SK-N-SH (cell line): Measurements from ENCODE around the gene GHRHR. TPM values are rescaled to one million over a fixed set of nuclear protein-coding genes. Genes with fewer than 3 reads are reported as not detected.

ENCODE experiments used
- CTCF ChIA-PET: fragments of 300-600, 350-600 bp; formaldehyde crosslinking; extraction: SDS; loops from one replicate; lab custom pipeline; 2021; lab: Yijun Ruan, JAX
- POLR2A ChIA-PET: fragments of 350-600 bp; sonication (Branson Sonifier 250); formaldehyde crosslinking; extraction: SDS; loops from one replicate; lab custom pipeline; 2020; ENCODE audit warnings: antibody characterized with exemption, inconsistent platforms; lab: Yijun Ruan, JAX
- DNase-seq: peaks from one replicate; pipeline ENCODE4 v3.0.0; 2012
- H2AFZ ChIP-seq: fragments of 200-600 bp; sonication (generic); 2 replicates; pipeline ENCODE4 v1.8.1; 2016; ENCODE audit warnings: antibody characterized with exemption, mild to moderate bottlenecking, low read depth
- H3F3A ChIP-seq: fragments of 200-600 bp; sonication (generic); replicated peaks from 2 replicates; pipeline ENCODE3; 2016; ENCODE audit warnings: antibody characterized with exemption, mild to moderate bottlenecking; ENCODE audit not compliant: insufficient read depth
- H3K27ac ChIP-seq, 2 experiments: fragments of 200-500 bp in 1 of 2; fragments of 200-600 bp in 1 of 2; sonication (Bioruptor generic) in 1 of 2; sonication (generic), shearing (Covaris generic) in 1 of 2; 2 replicates each; pipeline versions ENCODE4 v1.5.1 to v1.6.1; 2014 to 2016; ENCODE audit warnings: low read depth in 2 of 2, inconsistent platforms in 1 of 2, low read length in 1 of 2, mild to moderate bottlenecking in 1 of 2, mixed read lengths in 1 of 2
- H3K27me3 ChIP-seq: fragments of 200-600 bp; sonication (generic), shearing (Covaris generic); 2 replicates; pipeline ENCODE4 v1.6.1; 2016; ENCODE audit warnings: mixed run types; ENCODE audit not compliant: insufficient read depth
- H3K36me3 ChIP-seq, 2 experiments: fragments of 200-500 bp in 1 of 2; fragments of 200-600 bp in 1 of 2; sonication (Bioruptor generic) in 1 of 2; sonication (generic) in 1 of 2; replicated peaks in 1 of 2; 2 replicates each; pipeline versions ENCODE3 to v1.5.1; 2014 to 2016; ENCODE audit warnings: low read length in 1 of 2, mild to moderate bottlenecking in 1 of 2; ENCODE audit not compliant: insufficient read depth in 2 of 2, control insufficient read depth in 1 of 2
- H3K4me1 ChIP-seq, 2 experiments: fragments of 200-500 bp in 1 of 2; fragments of 200-600 bp in 1 of 2; sonication (Bioruptor generic) in 1 of 2; sonication (generic), shearing (Covaris generic) in 1 of 2; 2 replicates each; pipeline versions ENCODE4 v1.5.1 to v1.6.1; 2014 to 2016; ENCODE audit warnings: low read depth in 1 of 2, low read length in 1 of 2, mixed run types in 1 of 2; ENCODE audit not compliant: insufficient read depth in 2 of 2, control insufficient read depth in 1 of 2
- H3K4me2 ChIP-seq: fragments of 200-600 bp; sonication (generic), shearing (Covaris generic); 2 replicates; pipeline ENCODE4 v1.6.1; 2017; ENCODE audit warnings: mixed run types
- H3K4me3 ChIP-seq, 2 experiments: fragments of 200-500 bp in 1 of 2; fragments of 200-600 bp in 1 of 2; sonication (Bioruptor generic) in 1 of 2; sonication (generic), shearing (Covaris generic) in 1 of 2; 2 replicates each; pipeline versions ENCODE4 v1.5.1 to v1.8.1; 2014 to 2016; ENCODE audit warnings: low read depth in 2 of 2, inconsistent platforms in 1 of 2, low read length in 1 of 2, mild to moderate bottlenecking in 1 of 2, mixed read lengths in 1 of 2, moderate library complexity in 1 of 2
- H3K79me2 ChIP-seq: fragments of 200-600 bp; sonication (generic); 2 replicates; pipeline ENCODE4 v1.8.1; 2017; ENCODE audit warnings: mild to moderate bottlenecking; ENCODE audit not compliant: insufficient read depth
- H3K9ac ChIP-seq: fragments of 200-600 bp; sonication (generic); 2 replicates; pipeline ENCODE4 v1.6.1; 2017; ENCODE audit warnings: mixed run types
- H3K9me2 ChIP-seq: fragments of 200-600 bp; sonication (generic); 2 replicates; pipeline ENCODE4 v1.6.1; 2017; ENCODE audit warnings: mixed run types
- H3K9me3 ChIP-seq: fragments of 200-600 bp; sonication (generic); 2 replicates; pipeline ENCODE4 v1.6.1; 2017; ENCODE audit warnings: mixed run types, mild to moderate bottlenecking, moderate library complexity
- H4K20me1 ChIP-seq: fragments of 200-600 bp; sonication (generic); 2 replicates; pipeline ENCODE4 v1.6.1; 2017; ENCODE audit warnings: mild to moderate bottlenecking, mixed run types; ENCODE audit not compliant: insufficient read depth
- EP300 ChIP-seq, 2 experiments: IDR thresholded peaks; 2 replicates each; pipeline versions ENCODE4 v1.4.0 to v1.6.1; 2012; ENCODE audit warnings: borderline replicate concordance in 1 of 2, low read depth in 1 of 2, low read length in 1 of 2
- FOXJ3 ChIP-seq: sonication (generic); formaldehyde crosslinking; IDR thresholded peaks from 2 replicates; pipeline ENCODE4 v1.5.1; 2020; ENCODE audit warnings: mild to moderate bottlenecking, missing genetic modification reagents
- GATA2 ChIP-seq: sonication (generic); formaldehyde crosslinking; IDR thresholded peaks from 2 replicates; pipeline ENCODE4 v1.5.0; 2020; ENCODE audit warnings: mild to moderate bottlenecking, missing genetic modification reagents
- IRF3 ChIP-seq: fragments of 150-350 bp; IDR thresholded peaks from 2 replicates; pipeline ENCODE4 v1.6.1; 2016; ENCODE audit warnings: mild to moderate bottlenecking, low read depth, low read length
- JUND ChIP-seq: IDR thresholded peaks from 2 replicates; pipeline ENCODE4 v1.4.0; 2012
- MEF2A ChIP-seq: IDR thresholded peaks from 2 replicates; pipeline ENCODE4 v1.4.0; 2012; ENCODE audit warnings: low read depth, borderline replicate concordance
- MXI1 ChIP-seq: IDR thresholded peaks from 2 replicates; pipeline ENCODE4 v1.6.1; 2012; ENCODE audit warnings: mild to moderate bottlenecking, low read depth, low read length, improper control_type of control experiment
- NFIC ChIP-seq: IDR thresholded peaks from 2 replicates; pipeline ENCODE4 v1.4.0; 2012; ENCODE audit warnings: borderline replicate concordance
- POLR2AphosphoS5 ChIP-seq: IDR thresholded peaks from 2 replicates; pipeline ENCODE4 v1.6.1; 2012; ENCODE audit warnings: low read depth, low read length
- RAD21 ChIP-seq: IDR thresholded peaks from 2 replicates; pipeline ENCODE4 v1.6.1; 2012; ENCODE audit warnings: mild to moderate bottlenecking, low read length
- RCOR1 ChIP-seq: fragments of 150-350 bp; IDR thresholded peaks from 2 replicates; pipeline ENCODE4 v1.6.1; 2017; ENCODE audit warnings: antibody characterized with exemption, low read length
- SMC3 ChIP-seq: IDR thresholded peaks from 2 replicates; pipeline ENCODE4 v1.6.1; 2012; ENCODE audit warnings: low read depth, low read length, improper control_type of control experiment
- WGBS: methylation state at CpG from one replicate; pipeline ENCODE4 v1.1.6; 2017; ENCODE audit warnings: low lambda C conversion rate; 5-methylcytosine and 5-hydroxymethylcytosine counted together
- polyA plus RNA-seq, 3 experiments: library from polyadenylated mRNA; depleted of rRNA; stranded (reverse); fragments of >200 nt; gene quantifications; 2 replicates each; pipeline ENCODE4 v1.2.3, GENCODE V29; 2012
- TF ChIP-seq, protein P1 (sequence below): IDR thresholded peaks from 2 replicates; pipeline ENCODE4; 2012
- TF ChIP-seq, protein P2 (sequence below): fragments of 200-600 bp; sonication (generic); IDR thresholded peaks from 2 replicates; pipeline ENCODE4 v1.6.1; 2017; ENCODE audit warnings: antibody characterized with exemption, mild to moderate bottlenecking, moderate library complexity

Gene GHRHR
- polyA plus RNA-seq, 1 of the 3 experiments (the other 2 are of a cell fraction) = not detected

- Histone ChIP-seq H3K9ac (no peak overlapping the region), H3K36me3 (no peaks in the 10 kb centered on the region), H4K20me1 (no peaks in the 10 kb centered on the region), H3K9me3 (no peaks in the 10 kb centered on the region), H3K27ac (no peak overlapping the region), H3K9me2 (no peaks in the 10 kb centered on the region), H3K4me3 (no peak overlapping the region), H3K79me2 (no peaks in the 10 kb centered on the region), H3F3A (no peaks in the 10 kb centered on the region), H2AFZ (no peak overlapping the region), H3K27me3 (peaks cover 7% of the 10 kb centered on the region; the same call in 1 of the 2 replicates), H3K4me2 (no peak overlapping the region), H3K4me1 (no peaks in the 10 kb centered on the region; a peak in 1 of 4 replicates)
- POLR2A ChIA-PET = interaction anchor here (0.7 kb wide), 1 partner anchor 30 kb away, joined by 3 read pairs; no protein-coding TSS in a partner anchor
- no peak for DNase-seq
- TF ChIP-seq FOXJ3 = no peak
- TF ChIP-seq EP300 (IDR thresholded peaks at IDR 0.05; ENCODE audit: borderline replicate concordance in 1 of 2, low read depth in 1 of 2, low read length in 1 of 2) = no peak
- TF ChIP-seq, protein P1, sequence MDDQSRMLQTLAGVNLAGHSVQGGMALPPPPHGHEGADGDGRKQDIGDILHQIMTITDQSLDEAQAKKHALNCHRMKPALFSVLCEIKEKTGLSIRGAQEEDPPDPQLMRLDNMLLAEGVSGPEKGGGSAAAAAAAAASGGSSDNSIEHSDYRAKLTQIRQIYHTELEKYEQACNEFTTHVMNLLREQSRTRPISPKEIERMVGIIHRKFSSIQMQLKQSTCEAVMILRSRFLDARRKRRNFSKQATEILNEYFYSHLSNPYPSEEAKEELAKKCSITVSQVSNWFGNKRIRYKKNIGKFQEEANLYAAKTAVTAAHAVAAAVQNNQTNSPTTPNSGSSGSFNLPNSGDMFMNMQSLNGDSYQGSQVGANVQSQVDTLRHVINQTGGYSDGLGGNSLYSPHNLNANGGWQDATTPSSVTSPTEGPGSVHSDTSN = no peak
- no peak for TF ChIP-seq MXI1
- TF ChIP-seq MEF2A = no peak
- no peak for TF ChIP-seq SMC3
- TF ChIP-seq RCOR1 = no peak
- TF ChIP-seq, protein P2, sequence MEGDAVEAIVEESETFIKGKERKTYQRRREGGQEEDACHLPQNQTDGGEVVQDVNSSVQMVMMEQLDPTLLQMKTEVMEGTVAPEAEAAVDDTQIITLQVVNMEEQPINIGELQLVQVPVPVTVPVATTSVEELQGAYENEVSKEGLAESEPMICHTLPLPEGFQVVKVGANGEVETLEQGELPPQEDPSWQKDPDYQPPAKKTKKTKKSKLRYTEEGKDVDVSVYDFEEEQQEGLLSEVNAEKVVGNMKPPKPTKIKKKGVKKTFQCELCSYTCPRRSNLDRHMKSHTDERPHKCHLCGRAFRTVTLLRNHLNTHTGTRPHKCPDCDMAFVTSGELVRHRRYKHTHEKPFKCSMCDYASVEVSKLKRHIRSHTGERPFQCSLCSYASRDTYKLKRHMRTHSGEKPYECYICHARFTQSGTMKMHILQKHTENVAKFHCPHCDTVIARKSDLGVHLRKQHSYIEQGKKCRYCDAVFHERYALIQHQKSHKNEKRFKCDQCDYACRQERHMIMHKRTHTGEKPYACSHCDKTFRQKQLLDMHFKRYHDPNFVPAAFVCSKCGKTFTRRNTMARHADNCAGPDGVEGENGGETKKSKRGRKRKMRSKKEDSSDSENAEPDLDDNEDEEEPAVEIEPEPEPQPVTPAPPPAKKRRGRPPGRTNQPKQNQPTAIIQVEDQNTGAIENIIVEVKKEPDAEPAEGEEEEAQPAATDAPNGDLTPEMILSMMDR = no peak
- TF ChIP-seq RAD21 = no peak
- TF ChIP-seq JUND = no peak
- no peak for TF ChIP-seq POLR2AphosphoS5
- TF ChIP-seq NFIC = no peak
- WGBS = 29% methylated on average over 1 of the region's 1 CpG
- CTCF ChIA-PET = interaction anchor here (0.5 to 6.6 kb wide), 4 partner anchors 12 to 103 kb away, joined by 3 to 44 read pairs (median 6); partner anchors contain the start of gene ADCYAP1R1
Measured at GRCh38 chr7:31019509-31019908, 55.8 kb downstream of the GHRHR start.

DNA sequence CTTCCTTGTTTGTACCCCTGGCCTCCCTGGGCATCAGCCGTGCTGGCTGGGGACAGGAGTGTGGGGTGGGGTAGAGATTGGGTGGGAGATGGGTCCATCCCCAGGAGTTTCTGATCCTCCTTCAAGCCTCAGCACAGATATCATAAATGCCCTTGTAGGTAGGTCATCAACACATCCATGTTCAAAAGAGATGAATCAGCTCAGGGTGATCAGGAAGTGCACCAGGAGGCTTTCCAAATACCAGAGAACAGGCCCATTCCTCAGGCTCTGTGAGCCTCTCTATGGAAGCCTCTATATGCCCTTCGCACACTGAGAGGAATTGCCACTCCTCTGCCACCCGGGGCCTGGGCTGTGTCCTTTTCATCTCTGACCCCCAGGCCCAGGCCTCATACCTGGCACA is 56.4 kb downstream of the GHRHR start:
- H3K4me3 ChIP-seq = no peak overlapping the region
- 40% methylated on average over 3 of the region's 3 CpGs for WGBS
- H4K20me1 ChIP-seq = no peaks in the 10 kb centered on the region
- no peaks in the 10 kb centered on the region for H3K36me3 ChIP-seq
- no peak overlapping the region for H3K9ac ChIP-seq
- no peak overlapping the region; the same call in 1 of the 2 replicates for H3K4me2 ChIP-seq
- H3F3A ChIP-seq = no peaks in the 10 kb centered on the region
- no peaks in the 10 kb centered on the region for H3K79me2 ChIP-seq
- H3K9me3 ChIP-seq = no peaks in the 10 kb centered on the region
- TF ChIP-seq SMC3 (no peak), RCOR1 (no peak), IRF3 (no peak), GATA2 (CRISPR knock-in tag) (no peak)
- TF ChIP-seq, protein P1 = no peak
- no peak overlapping the region for H3K27ac ChIP-seq
- no peak for DNase-seq
- H3K4me1 ChIP-seq = no peaks in the 10 kb centered on the region; a peak in 1 of 4 replicates
- CTCF ChIA-PET = interaction anchor here (0.6 to 6.6 kb wide), 4 partner anchors 22 to 114 kb away, joined by 3 to 44 read pairs (median 6); no protein-coding TSS in a partner anchor
- peaks cover 12% of the 10 kb centered on the region; the same call in 1 of the 2 replicates for H3K27me3 ChIP-seq
- no peak overlapping the region for H2AFZ ChIP-seq
- H3K9me2 ChIP-seq = no peaks in the 10 kb centered on the region
- POLR2A ChIA-PET = interaction anchor here (0.7 kb wide), 1 partner anchor 31 kb away, joined by 3 read pairs; no protein-coding TSS in a partner anchor
